Measurements from ENCODE around the gene IFNAR2.

- TF ChIP-seq CTCF (tag by site-specific recombination; IDR thresholded peaks at IDR 0.05) (no peak), GFI1B (tag by site-specific recombination; IDR thresholded peaks at IDR 0.05) (no peak), ZNF266 (tag by site-specific recombination; IDR thresholded peaks at IDR 0.05; ENCODE audit: low read depth) (no peak), ZSCAN5A (tag by site-specific recombination; IDR thresholded peaks at IDR 0.05) (no peak), IKZF3 (tag by site-specific recombination; IDR thresholded peaks at IDR 0.05) (no peak), ZNF600 (tag by site-specific recombination; IDR thresholded peaks at IDR 0.05) (no peak), SETDB1 (IDR thresholded peaks at IDR 0.05; ENCODE audit: insufficient read length, low read length) (no peak), PRDM1 (tag by site-specific recombination; IDR thresholded peaks at IDR 0.05) (no peak), ZNF510 (tag by site-specific recombination; IDR thresholded peaks at IDR 0.05; ENCODE audit: insufficient replicate concordance) (no peak), ZBTB7A (tag by site-specific recombination; IDR thresholded peaks at IDR 0.05; ENCODE audit: low read depth) (no peak), ZNF624 (tag by site-specific recombination; IDR thresholded peaks at IDR 0.05) (no peak)
- TF ChIP-seq, protein P1, sequence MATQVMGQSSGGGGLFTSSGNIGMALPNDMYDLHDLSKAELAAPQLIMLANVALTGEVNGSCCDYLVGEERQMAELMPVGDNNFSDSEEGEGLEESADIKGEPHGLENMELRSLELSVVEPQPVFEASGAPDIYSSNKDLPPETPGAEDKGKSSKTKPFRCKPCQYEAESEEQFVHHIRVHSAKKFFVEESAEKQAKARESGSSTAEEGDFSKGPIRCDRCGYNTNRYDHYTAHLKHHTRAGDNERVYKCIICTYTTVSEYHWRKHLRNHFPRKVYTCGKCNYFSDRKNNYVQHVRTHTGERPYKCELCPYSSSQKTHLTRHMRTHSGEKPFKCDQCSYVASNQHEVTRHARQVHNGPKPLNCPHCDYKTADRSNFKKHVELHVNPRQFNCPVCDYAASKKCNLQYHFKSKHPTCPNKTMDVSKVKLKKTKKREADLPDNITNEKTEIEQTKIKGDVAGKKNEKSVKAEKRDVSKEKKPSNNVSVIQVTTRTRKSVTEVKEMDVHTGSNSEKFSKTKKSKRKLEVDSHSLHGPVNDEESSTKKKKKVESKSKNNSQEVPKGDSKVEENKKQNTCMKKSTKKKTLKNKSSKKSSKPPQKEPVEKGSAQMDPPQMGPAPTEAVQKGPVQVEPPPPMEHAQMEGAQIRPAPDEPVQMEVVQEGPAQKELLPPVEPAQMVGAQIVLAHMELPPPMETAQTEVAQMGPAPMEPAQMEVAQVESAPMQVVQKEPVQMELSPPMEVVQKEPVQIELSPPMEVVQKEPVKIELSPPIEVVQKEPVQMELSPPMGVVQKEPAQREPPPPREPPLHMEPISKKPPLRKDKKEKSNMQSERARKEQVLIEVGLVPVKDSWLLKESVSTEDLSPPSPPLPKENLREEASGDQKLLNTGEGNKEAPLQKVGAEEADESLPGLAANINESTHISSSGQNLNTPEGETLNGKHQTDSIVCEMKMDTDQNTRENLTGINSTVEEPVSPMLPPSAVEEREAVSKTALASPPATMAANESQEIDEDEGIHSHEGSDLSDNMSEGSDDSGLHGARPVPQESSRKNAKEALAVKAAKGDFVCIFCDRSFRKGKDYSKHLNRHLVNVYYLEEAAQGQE (tag by site-specific recombination; IDR thresholded peaks at IDR 0.05): no peak
- TF ChIP-seq, protein P2, sequence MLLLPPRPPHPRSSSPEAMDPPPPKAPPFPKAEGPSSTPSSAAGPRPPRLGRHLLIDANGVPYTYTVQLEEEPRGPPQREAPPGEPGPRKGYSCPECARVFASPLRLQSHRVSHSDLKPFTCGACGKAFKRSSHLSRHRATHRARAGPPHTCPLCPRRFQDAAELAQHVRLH (tag by site-specific recombination; IDR thresholded peaks at IDR 0.05): no peak
Measured at GRCh38 chr21:33236013-33236686, 6.4 kb downstream of the IFNAR2 start.
